Rectal smooth muscle tissue (tissue), 1 donor: Measurements from ENCODE around the gene NLRP1.
A peak's percentile ranks its signal among the peaks of the same experiment; 100 is the strongest.

Experiments used
- H3K27ac ChIP-seq: one replicate; pipeline ENCODE4 v1.7.0; 2013; ENCODE audit warnings: low read depth, low read length, inconsistent platforms
- H3K27me3 ChIP-seq: one replicate; pipeline ENCODE4 v1.7.0; 2013; ENCODE audit warnings: low read length; ENCODE audit not compliant: control insufficient read depth, insufficient read depth
- H3K36me3 ChIP-seq: one replicate; pipeline ENCODE4 v1.7.0; 2013; ENCODE audit warnings: low read length; ENCODE audit not compliant: control insufficient read depth, insufficient read depth
- H3K4me1 ChIP-seq: one replicate; pipeline ENCODE4 v1.7.0; 2013; ENCODE audit warnings: low read length; ENCODE audit not compliant: control insufficient read depth, insufficient read depth
- H3K4me3 ChIP-seq: one replicate; pipeline ENCODE4 v1.7.0; 2013; ENCODE audit warnings: low read length
- H3K9ac ChIP-seq: one replicate; pipeline ENCODE4 v1.7.0; 2013; ENCODE audit warnings: low read length

Gene NLRP1

GRCh38 chr17:5540321-5540720 is 44.0 kb downstream of the NLRP1 start:
- no peak overlapping the region for H3K4me3 ChIP-seq
- peaks cover 5% of the 10 kb centered on the region for H3K36me3 ChIP-seq
- H3K27ac ChIP-seq = no peak overlapping the region
- H3K27me3 ChIP-seq = no peaks in the 10 kb centered on the region
- H3K4me1 ChIP-seq = no peaks in the 10 kb centered on the region
- no peak overlapping the region for H3K9ac ChIP-seq

GRCh38 chr17:5539286-5539685 is 45.0 kb downstream of the NLRP1 start:
- Histone ChIP-seq H3K4me3 (no peak overlapping the region), H3K27ac (no peak overlapping the region), H3K4me1 (no peaks in the 10 kb centered on the region), H3K9ac (no peak overlapping the region), H3K36me3 (peaks cover 5% of the 10 kb centered on the region), H3K27me3 (no peaks in the 10 kb centered on the region)

GRCh38 chr17:5536866-5537650 is 47.3 kb downstream of the NLRP1 start:
- Histone ChIP-seq H3K27ac (no peak overlapping the region), H3K36me3 (peaks cover 5% of the 10 kb centered on the region)

GRCh38 chr17:5535436-5535835 is 48.9 kb downstream of the NLRP1 start:
- Histone ChIP-seq H3K36me3 (peaks cover 3% of the 10 kb centered on the region), H3K4me3 (no peak overlapping the region), H3K4me1 (no peaks in the 10 kb centered on the region), H3K27ac (no peak overlapping the region), H3K27me3 (no peaks in the 10 kb centered on the region), H3K9ac (no peak overlapping the region)

More at GRCh38 chr17:5536866-5537650, 47.3 kb downstream of the NLRP1 start:
- Histone ChIP-seq H3K9ac (no peak overlapping the region), H3K4me3 (no peak overlapping the region), H3K27me3 (no peaks in the 10 kb centered on the region), H3K4me1 (no peaks in the 10 kb centered on the region)

- Histone ChIP-seq H3K36me3 (peaks cover 6% of the 10 kb centered on the region), H3K27ac (no peak overlapping the region), H3K27me3 (no peaks in the 10 kb centered on the region), H3K4me1 (no peaks in the 10 kb centered on the region), H3K9ac (no peak overlapping the region), H3K4me3 (no peak overlapping the region)
Measured at GRCh38 chr17:5533486-5534315, 50.6 kb downstream of the NLRP1 start.

GRCh38 chr17:5532581-5532980 is 51.7 kb downstream of the NLRP1 start:
- H3K36me3 ChIP-seq = peaks cover 4% of the 10 kb centered on the region
- no peak overlapping the region for H3K4me3 ChIP-seq
- H3K27ac ChIP-seq = no peak overlapping the region
- no peaks in the 10 kb centered on the region for H3K27me3 ChIP-seq
- H3K4me1 ChIP-seq = no peaks in the 10 kb centered on the region
- H3K9ac ChIP-seq = no peak overlapping the region

GRCh38 chr17:5531085-5531418 is 53.3 kb downstream of the NLRP1 start:
- Histone ChIP-seq H3K27me3 (no peaks in the 10 kb centered on the region), H3K9ac (no peak overlapping the region), H3K4me1 (peaks cover 7% of the 10 kb centered on the region), H3K27ac (no peak overlapping the region), H3K36me3 (peaks cover 4% of the 10 kb centered on the region), H3K4me3 (no peak overlapping the region)

- Histone ChIP-seq H3K36me3 (peaks cover 4% of the 10 kb centered on the region), H3K4me3 (no peak overlapping the region), H3K27me3 (no peaks in the 10 kb centered on the region), H3K27ac (no peak overlapping the region), H3K9ac (no peak overlapping the region), H3K4me1 (peaks cover 7% of the 10 kb centered on the region)
Measured at GRCh38 chr17:5530265-5531084, 53.8 kb downstream of the NLRP1 start.

GRCh38 chr17:5527601-5528250 is 56.6 kb downstream of the NLRP1 start:
- H3K36me3 ChIP-seq = peaks cover 4% of the 10 kb centered on the region
- no peak overlapping the region for H3K9ac ChIP-seq
- peaks cover 7% of the 10 kb centered on the region for H3K4me1 ChIP-seq
- H3K27me3 ChIP-seq = no peaks in the 10 kb centered on the region
- no peak overlapping the region for H3K4me3 ChIP-seq
- peak overlapping the region; percentile 87 for H3K27ac ChIP-seq

GRCh38 chr17:5526821-5527598 is 57.3 kb downstream of the NLRP1 start:
- peaks cover 4% of the 10 kb centered on the region for H3K36me3 ChIP-seq
- H3K27ac ChIP-seq = peak overlapping the region; percentile 87
- H3K27me3 ChIP-seq = no peaks in the 10 kb centered on the region
- H3K4me3 ChIP-seq = no peak overlapping the region
- peaks cover 7% of the 10 kb centered on the region for H3K4me1 ChIP-seq
- no peak overlapping the region for H3K9ac ChIP-seq

- H3K9ac ChIP-seq = no peak overlapping the region
- peaks cover 7% of the 10 kb centered on the region for H3K4me1 ChIP-seq
- no peak overlapping the region for H3K27ac ChIP-seq
- no peaks in the 10 kb centered on the region for H3K36me3 ChIP-seq
- no peak overlapping the region for H3K4me3 ChIP-seq
- no peaks in the 10 kb centered on the region for H3K27me3 ChIP-seq
Measured at GRCh38 chr17:5523249-5523648, 61.1 kb downstream of the NLRP1 start.
